NOMO-1 treated with dmso at 0.1 percent for 144 hours (cell line): ENCODE data around the gene UBTF.
A peak's percentile ranks its signal among the peaks of the same experiment; 100 is the strongest.

Experiments
- DNase-seq: peaks from one replicate; lab custom pipeline; 2025; ENCODE audit not compliant: unreplicated experiment; lab: John Stamatoyannopoulos, UW

UBTF gene

GRCh38 chr17:44214230-44214494, 5.3 kb downstream of the UBTF start:
- no peak for DNase-seq

GRCh38 chr17:44213403-44214229, 5.9 kb downstream of the UBTF start:
- DNase-seq, result no peak

GRCh38 chr17:44212507-44213402, 6.7 kb downstream of the UBTF start:
- no peak for DNase-seq

- DNase-seq, result no peak
Measured at GRCh38 chr17:44211281-44212265, 7.9 kb downstream of the UBTF start.

GRCh38 chr17:44210342-44211192, 8.9 kb downstream of the UBTF start:
- peak; percentile 95 for DNase-seq

- no peak for DNase-seq
Measured at GRCh38 chr17:44209786-44210341, 9.6 kb downstream of the UBTF start.

- DNase-seq, result no peak
Measured at GRCh38 chr17:44207743-44208142, 11.7 kb downstream of the UBTF start.

GRCh38 chr17:44207319-44207718, 12.2 kb downstream of the UBTF start:
- DNase-seq, result no peak

- no peak for DNase-seq
Measured at GRCh38 chr17:44206825-44207155, 12.7 kb downstream of the UBTF start.

GRCh38 chr17:44205962-44206824, 13.3 kb downstream of the UBTF start:
- no peak for DNase-seq

- no peak for DNase-seq
Measured at GRCh38 chr17:44204441-44204882, 15.0 kb downstream of the UBTF start.

- DNase-seq, result peak; percentile 90
Measured at GRCh38 chr17:44203731-44204440, 15.6 kb downstream of the UBTF start.

- DNase-seq, result no peak
Measured at GRCh38 chr17:44202756-44203155, 16.7 kb downstream of the UBTF start.

- no peak for DNase-seq
Measured at GRCh38 chr17:44200478-44201155, 18.9 kb downstream of the UBTF start.

- peak; percentile 99 for DNase-seq
Measured at GRCh38 chr17:44199553-44200477, 19.7 kb downstream of the UBTF start, which contains the start of gene ATXN7L3. TSS of gene ATXN7L3 (minus strand) at chr17:44199884. CDS start at chr17:44198070, 1,814 bp downstream.

GRCh38 chr17:44198721-44199552, 20.5 kb downstream of the UBTF start:
- DNase-seq, result peak; percentile 23
